SK-N-MC (cell line): Measurements from ENCODE around the gene STOM.
A peak's percentile ranks its signal among the peaks of the same experiment; 100 is the strongest.

Source experiments
- DNase-seq: peaks from one replicate; pipeline ENCODE4 v3.0.0-alpha.2; 2011; ENCODE audit warnings: low read depth, low spot score
- H3K27ac ChIP-seq: fragments of 200-600 bp; sonication (generic); 2 replicates; pipeline ENCODE4 v1.5.1; 2016; ENCODE audit warnings: mixed run types
- H3K36me3 ChIP-seq: fragments of 200-600 bp; sonication (generic); 2 replicates; pipeline ENCODE4 v1.6.1; 2017; ENCODE audit warnings: antibody characterized with exemption, low read length, mixed read lengths; ENCODE audit not compliant: insufficient read depth
- H3K4me3 ChIP-seq: fragments of 200-600 bp; sonication (generic); 2 replicates; pipeline ENCODE4 v1.5.1; 2016
- H3K9ac ChIP-seq: fragments of 200-600 bp; sonication (generic); 2 replicates; pipeline ENCODE4 v1.8.0; 2017; ENCODE audit warnings: mixed run types, mixed read lengths; ENCODE audit not compliant: insufficient read length
- H3K9me3 ChIP-seq: fragments of 200-600 bp; sonication (generic); 2 replicates; pipeline ENCODE4 v1.6.1; 2017; ENCODE audit warnings: low read depth, mild to moderate bottlenecking, antibody characterized with exemption, low read length, moderate library complexity, mixed read lengths
- EZH2 ChIP-seq: fragments of 200-600 bp; sonication (generic); IDR thresholded peaks from one replicate; pipeline ENCODE4 v1.6.1; 2017; ENCODE audit warnings: antibody characterized with exemption
- FOXP2 ChIP-seq: optimal IDR thresholded peaks from 2 replicates; pipeline ENCODE3; 2011; ENCODE audit warnings: mild to moderate bottlenecking, moderate library complexity; ENCODE audit not compliant: insufficient read depth; ENCODE audit errors: extremely low read length, control extremely low read depth
- POLR2AphosphoS5 ChIP-seq: IDR thresholded peaks from 2 replicates; pipeline ENCODE4 v1.6.1; 2012; ENCODE audit warnings: mild to moderate bottlenecking, low read depth, low read length, borderline replicate concordance

The STOM gene

DNA sequence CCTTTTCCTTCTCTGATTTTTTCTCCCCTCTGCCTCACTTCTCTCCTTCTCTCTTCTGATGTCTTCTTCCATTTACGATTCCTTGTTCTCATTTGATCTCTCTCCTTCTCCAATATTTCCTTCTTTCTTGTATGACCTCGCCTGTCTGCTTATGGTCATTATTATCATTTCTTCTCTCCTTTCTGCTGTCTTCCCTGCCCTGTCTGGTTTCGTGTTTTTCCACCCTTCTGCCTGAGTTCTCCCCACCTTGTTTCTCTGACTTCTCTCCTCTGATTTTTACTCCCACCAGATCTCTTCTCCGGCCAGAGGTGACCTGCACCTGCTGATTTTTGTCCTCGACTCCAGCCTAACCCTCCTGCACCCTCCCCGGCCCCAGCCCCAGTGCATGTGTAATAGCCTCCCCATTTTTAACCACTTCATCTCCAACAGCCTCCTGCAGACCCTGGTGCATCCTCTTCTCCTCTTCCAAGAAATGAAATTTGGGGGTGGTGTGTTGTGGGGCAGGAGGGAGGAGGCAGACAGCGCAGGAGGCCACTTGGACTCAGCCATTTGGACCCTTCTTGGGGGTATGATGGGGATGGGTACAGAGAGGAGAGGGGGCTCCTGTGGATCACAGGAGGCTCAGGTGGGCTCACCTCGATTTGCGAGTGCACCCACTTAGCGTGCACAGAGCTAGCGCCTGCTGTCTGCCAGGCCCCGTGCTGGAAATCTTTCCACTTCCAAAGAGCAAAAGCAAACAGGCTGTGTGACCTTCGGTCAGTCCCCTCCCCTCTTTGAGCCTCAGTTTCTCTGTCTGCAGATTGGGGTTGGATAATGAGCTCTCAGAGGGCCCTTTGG lies 69.5 kb downstream of the STOM start:
- H3K4me3 ChIP-seq: peak overlapping the region; percentile 74
- no peak for DNase-seq
- H3K27ac ChIP-seq: no peak overlapping the region

DNA sequence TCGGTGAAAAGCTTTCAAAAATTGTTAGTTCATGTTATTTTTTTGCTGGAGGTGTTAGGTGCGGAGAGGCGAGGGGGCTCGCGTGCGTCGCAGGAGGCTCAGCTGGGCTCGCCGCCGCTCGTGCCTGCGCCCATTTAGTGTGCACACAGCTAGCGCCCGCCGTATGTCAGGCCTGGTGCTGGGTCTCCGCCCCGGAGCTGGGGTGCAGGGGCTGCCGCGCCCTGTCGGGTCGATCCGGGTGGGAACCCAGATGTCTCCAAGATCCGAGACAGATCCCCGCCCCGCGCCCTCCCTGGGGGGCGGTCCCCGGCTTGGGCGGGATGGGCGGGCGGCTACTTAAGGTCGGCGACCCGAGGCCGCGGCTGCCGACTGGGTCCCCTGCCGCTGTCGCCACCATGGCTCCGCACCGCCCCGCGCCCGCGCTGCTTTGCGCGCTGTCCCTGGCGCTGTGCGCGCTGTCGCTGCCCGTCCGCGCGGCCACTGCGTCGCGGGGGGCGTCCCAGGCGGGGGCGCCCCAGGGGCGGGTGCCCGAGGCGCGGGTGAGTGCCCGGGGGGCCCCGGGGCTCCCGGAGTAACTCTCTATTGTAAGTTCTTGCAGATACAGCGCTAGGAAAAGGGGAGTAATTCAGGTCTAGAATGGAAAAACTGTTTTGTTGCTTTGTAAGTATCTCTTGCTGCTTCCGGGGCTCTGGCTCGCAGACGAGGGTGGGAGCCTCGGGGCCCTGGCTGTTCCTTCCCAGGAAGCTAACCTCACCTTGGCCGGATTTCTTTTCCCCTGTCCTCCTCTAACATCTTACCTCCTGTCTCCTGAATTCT lies 70.4 kb downstream of the STOM start:
- H3K36me3 ChIP-seq: no peaks in the 10 kb centered on the region
- H3K9ac ChIP-seq: peak overlapping the region; percentile 16
- no peak overlapping the region for H3K27ac ChIP-seq
- H3K9me3 ChIP-seq: no peaks in the 10 kb centered on the region
- peak overlapping the region; percentile 74 for H3K4me3 ChIP-seq
- TF ChIP-seq FOXP2 (no peak), EZH2 (no peak), POLR2AphosphoS5 (no peak)
- no peak for DNase-seq

More for the DNA sequence above, 69.5 kb downstream of the STOM start:
- Histone ChIP-seq H3K9me3 (no peaks in the 10 kb centered on the region), H3K36me3 (no peaks in the 10 kb centered on the region), H3K9ac (peak overlapping the region; percentile 16)
- TF ChIP-seq POLR2AphosphoS5: no peak
- no peak for TF ChIP-seq FOXP2
- no peak for TF ChIP-seq EZH2

DNA sequence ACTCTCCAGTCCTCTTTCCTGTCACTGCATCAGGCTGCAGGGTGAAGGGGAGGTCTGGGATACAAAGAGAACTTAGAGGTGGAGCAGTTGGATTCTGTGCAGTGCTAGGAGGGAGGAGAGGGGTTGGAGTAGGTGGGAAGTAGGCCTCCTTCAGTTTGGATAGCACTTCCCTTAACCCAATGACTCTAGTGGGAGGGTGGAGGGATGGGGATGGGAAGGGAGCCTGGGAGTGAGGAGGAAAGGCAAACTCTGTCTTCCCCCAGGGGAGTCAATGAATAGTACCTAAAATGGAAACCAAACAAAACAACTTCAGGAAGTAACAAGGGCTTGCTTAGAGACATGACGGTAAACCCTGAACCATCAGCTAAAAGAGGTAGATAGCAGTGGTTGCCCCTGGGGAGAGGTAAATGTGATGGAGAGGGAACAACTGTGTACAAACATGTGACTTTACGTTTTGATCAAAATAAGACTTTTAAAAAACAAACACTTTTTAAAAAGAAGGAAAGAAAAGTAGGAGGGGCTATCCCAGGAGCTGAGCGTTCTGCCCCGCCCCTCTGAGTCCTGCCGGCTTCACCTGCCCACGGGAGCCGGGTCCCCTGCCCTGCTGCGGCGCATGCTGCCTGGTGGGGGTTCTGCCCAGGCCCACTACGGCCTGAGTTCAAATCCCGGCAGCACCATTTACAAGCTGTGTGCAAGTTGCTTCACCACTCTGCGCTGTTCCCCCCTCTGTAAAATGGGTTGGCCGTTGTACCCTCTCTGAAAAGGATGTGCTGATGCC lies 71.2 kb downstream of the STOM start:
- Histone ChIP-seq H3K27ac (no peak overlapping the region), H3K9me3 (no peaks in the 10 kb centered on the region), H3K4me3 (no peak overlapping the region), H3K9ac (no peak overlapping the region), H3K36me3 (no peaks in the 10 kb centered on the region)
- no peak for DNase-seq
- TF ChIP-seq POLR2AphosphoS5 (no peak), EZH2 (no peak), FOXP2 (no peak)

DNA sequence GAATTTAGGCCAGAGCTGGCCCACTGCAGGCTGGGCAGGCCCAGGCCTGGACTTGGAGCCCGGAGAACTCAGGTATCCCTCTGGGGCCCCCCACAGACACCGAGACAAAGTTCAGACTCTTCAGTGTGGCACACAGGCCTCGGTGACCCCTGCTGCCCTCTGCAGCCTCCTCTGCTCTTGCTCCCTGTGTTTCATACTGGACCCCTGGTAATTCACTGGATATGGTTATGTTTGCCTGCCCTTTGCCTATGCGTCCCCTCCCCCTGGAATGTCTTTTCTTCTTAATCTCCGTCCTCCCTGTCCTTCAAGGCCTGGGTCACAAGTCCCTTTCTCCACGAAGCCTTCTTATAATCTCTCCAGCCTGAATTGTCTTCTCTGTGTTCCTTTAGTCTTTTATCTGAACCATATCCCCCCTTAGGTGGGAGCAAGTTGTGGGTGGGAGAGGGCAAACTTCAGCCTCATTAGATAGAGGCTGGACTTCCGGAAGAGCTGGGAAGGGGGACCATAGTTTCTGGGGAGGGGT lies 72.0 kb downstream of the STOM start:
- Histone ChIP-seq H3K36me3 (no peaks in the 10 kb centered on the region), H3K9ac (no peak overlapping the region), H3K4me3 (no peak overlapping the region), H3K9me3 (no peaks in the 10 kb centered on the region), H3K27ac (no peak overlapping the region)
- DNase-seq: no peak
- no peak for TF ChIP-seq FOXP2
- no peak for TF ChIP-seq POLR2AphosphoS5
- no peak for TF ChIP-seq EZH2

DNA sequence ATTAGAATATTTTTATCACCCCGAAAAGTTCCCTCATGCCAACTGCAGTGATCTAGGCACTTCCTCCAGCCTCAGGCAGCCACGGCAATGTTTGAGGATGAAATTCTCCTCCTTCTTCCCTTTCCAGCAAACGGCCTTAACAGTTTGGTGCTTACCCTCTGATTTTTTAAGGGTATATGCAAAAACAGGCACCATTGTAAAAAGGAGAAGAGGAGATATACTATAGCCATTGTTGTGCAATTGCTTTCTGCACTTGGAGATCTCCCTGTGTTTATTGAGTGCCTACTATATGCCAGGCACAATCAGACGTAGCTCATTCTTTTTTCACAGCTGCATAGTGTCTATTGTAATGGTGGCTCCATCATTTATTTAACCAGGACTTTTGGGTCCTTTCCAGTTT lies 72.7 kb downstream of the STOM start:
- TF ChIP-seq EZH2: no peak
- no peak for TF ChIP-seq FOXP2
- no peak for TF ChIP-seq POLR2AphosphoS5
- Histone ChIP-seq H3K9ac (no peak overlapping the region), H3K27ac (no peak overlapping the region), H3K36me3 (no peaks in the 10 kb centered on the region), H3K9me3 (no peaks in the 10 kb centered on the region), H3K4me3 (no peak overlapping the region)
- no peak for DNase-seq

DNA sequence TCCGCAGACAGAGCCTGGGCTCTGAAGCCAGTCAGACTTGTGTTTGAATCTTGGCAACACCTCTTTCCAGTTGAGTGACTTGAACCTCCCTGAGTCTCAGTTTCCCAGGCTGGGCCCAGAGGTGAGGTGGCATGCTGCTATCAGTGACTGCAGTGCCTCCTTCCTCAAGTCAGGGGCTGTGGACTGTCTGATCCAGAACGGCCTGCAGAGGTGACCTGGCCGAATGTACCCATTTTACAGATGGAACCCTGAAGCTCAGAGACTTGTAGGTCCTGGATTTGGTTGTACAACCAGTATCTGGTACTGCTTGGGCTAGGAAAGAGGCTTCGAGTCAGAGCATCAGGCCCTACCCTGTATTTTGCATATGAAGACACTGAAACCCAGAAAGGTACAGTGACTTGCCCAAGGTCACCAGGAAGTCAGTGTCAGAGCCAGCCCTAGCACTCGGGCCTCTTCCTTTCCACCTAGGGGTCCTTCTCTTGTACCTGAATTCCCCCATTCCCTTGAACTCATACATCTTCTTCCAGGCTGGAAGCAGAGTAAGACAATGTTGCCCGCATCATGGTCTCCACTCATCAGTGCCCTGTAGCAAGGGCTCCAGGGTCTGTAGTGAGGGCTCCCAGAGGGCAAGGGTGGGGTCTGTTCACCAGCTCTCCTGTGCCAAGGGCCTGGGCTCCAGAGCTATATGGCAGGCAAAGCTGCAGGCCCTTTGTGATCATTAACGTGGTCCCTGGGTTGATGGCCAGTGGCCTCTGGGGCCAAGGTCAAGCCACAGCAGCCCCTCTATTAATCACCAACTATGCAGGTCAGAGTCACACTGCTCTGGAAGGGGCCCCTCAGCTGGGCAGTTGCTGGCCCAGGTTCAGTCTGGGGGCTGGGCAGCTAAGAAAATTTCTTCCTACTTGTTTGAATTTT lies 73.6 kb downstream of the STOM start:
- no peak overlapping the region for H3K9ac ChIP-seq
- no peak for DNase-seq
- TF ChIP-seq POLR2AphosphoS5 (no peak), EZH2 (no peak), FOXP2 (no peak)
- no peaks in the 10 kb centered on the region for H3K9me3 ChIP-seq
- no peak overlapping the region for H3K27ac ChIP-seq
- H3K36me3 ChIP-seq: no peaks in the 10 kb centered on the region
- no peak overlapping the region for H3K4me3 ChIP-seq

DNA sequence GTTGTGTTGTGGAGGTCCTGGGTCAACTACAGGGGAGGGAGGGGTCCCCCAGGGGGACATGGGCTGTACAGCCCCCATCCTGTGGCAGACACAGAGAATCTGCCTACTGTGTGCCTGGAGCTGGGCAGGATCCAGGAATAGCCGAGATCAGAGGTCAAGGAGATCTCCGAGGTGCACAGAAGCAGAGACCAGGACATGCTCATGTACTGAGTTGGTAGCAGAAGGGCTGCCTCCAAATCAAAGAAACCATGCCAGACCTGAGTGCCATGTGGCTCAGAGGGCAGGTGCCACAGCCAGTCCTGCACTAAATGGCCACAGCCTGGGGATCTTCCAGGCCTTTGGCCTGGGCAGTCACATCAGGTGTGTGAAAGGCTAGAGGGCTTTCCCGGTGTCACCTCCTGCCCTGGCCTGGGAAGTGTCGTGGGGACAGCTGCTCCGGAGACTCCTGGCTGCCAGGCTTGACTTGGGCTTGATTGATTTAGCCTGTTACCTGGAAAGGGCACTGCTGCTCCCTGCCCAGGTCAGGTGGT lies 74.3 kb downstream of the STOM start:
- no peaks in the 10 kb centered on the region for H3K9me3 ChIP-seq
- no peak overlapping the region for H3K4me3 ChIP-seq
- no peaks in the 10 kb centered on the region for H3K36me3 ChIP-seq
- H3K9ac ChIP-seq: no peak overlapping the region
- no peak for TF ChIP-seq POLR2AphosphoS5
- no peak for TF ChIP-seq EZH2
- no peak for TF ChIP-seq FOXP2
- DNase-seq: no peak
- no peak overlapping the region for H3K27ac ChIP-seq
